HCT116 (cell line): ENCODE measurements around the gene RNF10. TPM values are rescaled to one million over a fixed set of nuclear protein-coding genes. Genes with fewer than 3 reads are reported as not detected.
"Not testable (repeated sequence)": the region's sequence is repeated elsewhere in the genome, so short reads cannot be mapped to it uniquely, and the experiment has no call there.

Experiments used
- ATAC-seq: fragments of 200-7000 bp; cut with Tn5 transposase; 2 replicates; pipeline ENCODE4 v1.9.1; 2020; ENCODE audit warnings: mild to moderate bottlenecking, moderate library complexity
- BruUV-seq: library from RNA; stranded (reverse); fragments of 400-500 nt; replicated peaks from 2 replicates; lab custom pipeline; 2021; lab: Mats Ljungman, UMichigan
- CTCF ChIA-PET: fragments of 300-600 bp; sonication (Branson Sonifier 250); formaldehyde crosslinking; loops from one replicate; lab custom pipeline; 2021; ENCODE audit warnings: antibody characterized with exemption; lab: Charles Lee
- POLR2A ChIA-PET: fragments of 300-600, 350-600 bp; sonication (Branson Sonifier 250); formaldehyde crosslinking; loops from one replicate; lab custom pipeline; 2021; ENCODE audit warnings: antibody characterized with exemption; lab: Charles Lee
- RAD21 ChIA-PET, 2 experiments: fragments of 300-600 bp; sonication (Branson Sonifier 250); formaldehyde crosslinking; loops; one replicate each; lab custom pipeline; 2023; ENCODE audit warnings: low total read pairs in 2 of 2; ENCODE audit not compliant: uncharacterized antibody in 2 of 2, unreplicated experiment in 2 of 2, low non-redundant PET in 1 of 2; lab: Charles Lee
- DNase-seq: peaks from one replicate; pipeline ENCODE4 v3.0.0-alpha.2; 2010; ENCODE audit warnings: low read depth, low spot score
- H2AFZ ChIP-seq: fragments of 200-600 bp; shearing (Covaris generic), sonication (generic); 2 replicates; pipeline ENCODE4 v1.6.1; 2017; ENCODE audit warnings: low read depth, mixed run types, mixed read lengths, antibody characterized with exemption, low read length; ENCODE audit not compliant: poor library complexity, severe bottlenecking
- H3K27ac ChIP-seq: 2 replicates; pipeline ENCODE4 v1.5.1; 2012; ENCODE audit warnings: low read depth, low read length
- H3K27me3 ChIP-seq: fragments of 200-600 bp; sonication (generic); 2 replicates; pipeline ENCODE4 v1.6.1; 2016; ENCODE audit warnings: mixed run types, low read length, mixed read lengths; ENCODE audit not compliant: insufficient read depth
- H3K36me3 ChIP-seq, 2 experiments: fragments of 200-500 bp in 1 of 2; fragments of 200-600 bp in 1 of 2; sonication (Bioruptor generic) in 1 of 2; sonication (generic) in 1 of 2; 2 replicates each; pipeline versions ENCODE4 v1.5.1 to v1.6.1; 2014 to 2016; ENCODE audit warnings: low read length in 2 of 2, inconsistent platforms in 1 of 2, mixed read lengths in 1 of 2, mixed run types in 1 of 2; ENCODE audit not compliant: insufficient read depth in 2 of 2, control insufficient read depth in 1 of 2
- H3K4me1 ChIP-seq, 2 experiments: fragments of 200-600 bp in 1 of 2; sonication (generic) in 1 of 2; 2 replicates each; pipeline versions ENCODE4 v1.5.1 to v1.6.1; 2012 to 2017; ENCODE audit warnings: low read length in 2 of 2, inconsistent platforms in 1 of 2, mild to moderate bottlenecking in 1 of 2, mixed read lengths in 1 of 2, mixed run types in 1 of 2, moderate library complexity in 1 of 2; ENCODE audit not compliant: insufficient read depth in 2 of 2, control insufficient read depth in 1 of 2
- H3K4me2 ChIP-seq: fragments of 200-600 bp; sonication (generic); 2 replicates; pipeline ENCODE4 v1.6.1; 2017; ENCODE audit warnings: mixed run types, low read length, mixed read lengths
- H3K4me3 ChIP-seq, 2 experiments: fragments of 200-600 bp in 1 of 2; sonication (generic) in 1 of 2; replicated peaks in 1 of 2; 2 replicates each; pipeline ENCODE4 v1.5.1; 2011 to 2016; ENCODE audit warnings: low read length in 2 of 2, control low read depth in 1 of 2, low read depth in 1 of 2, mild to moderate bottlenecking in 1 of 2, mixed read lengths in 1 of 2, mixed run types in 1 of 2
- H3K79me2 ChIP-seq: fragments of 200-600 bp; sonication (generic); 2 replicates; pipeline ENCODE4 v1.6.1; 2017; ENCODE audit warnings: mild to moderate bottlenecking, mixed run types, low read length, moderate library complexity, mixed read lengths; ENCODE audit not compliant: insufficient read depth
- H3K9ac ChIP-seq: fragments of 200-600 bp; sonication (generic); 2 replicates; pipeline ENCODE4 v1.6.1; 2016; ENCODE audit warnings: low read length, mixed read lengths
- H3K9me2 ChIP-seq: fragments of 200-600 bp; sonication (generic), shearing (Covaris generic); 2 replicates; pipeline ENCODE4 v1.6.1; 2017; ENCODE audit warnings: mixed run types, mild to moderate bottlenecking, moderate library complexity; ENCODE audit not compliant: insufficient read depth
- H3K9me3 ChIP-seq, 2 experiments: fragments of 200-500 bp in 1 of 2; fragments of 200-600 bp in 1 of 2; sonication (Bioruptor generic) in 1 of 2; sonication (generic) in 1 of 2; 2 replicates each; pipeline ENCODE4 v1.6.1; 2014 to 2017; ENCODE audit warnings: low read length in 2 of 2, mixed read lengths in 2 of 2, inconsistent platforms in 1 of 2, low read depth in 1 of 2, mild to moderate bottlenecking in 1 of 2, mixed run types in 1 of 2, moderate library complexity in 1 of 2; ENCODE audit not compliant: control insufficient read depth in 1 of 2, insufficient read depth in 1 of 2
- H4K20me1 ChIP-seq: fragments of 200-600 bp; sonication (generic), shearing (Covaris generic); 2 replicates; pipeline ENCODE4 v1.6.1; 2017; ENCODE audit warnings: mixed run types, mild to moderate bottlenecking, moderate library complexity; ENCODE audit not compliant: insufficient read depth
- EZH2 ChIP-seq: fragments of 200-600 bp; sonication (generic); IDR thresholded peaks from 2 replicates; pipeline ENCODE4 v1.6.1; 2017; ENCODE audit warnings: antibody characterized with exemption, mixed run types
- EZH2phosphoT487 ChIP-seq: fragments of 200-600 bp; IDR thresholded peaks from 2 replicates; pipeline ENCODE4 v1.6.1; 2018; ENCODE audit warnings: antibody characterized with exemption, borderline replicate concordance
- SP1 ChIP-seq: IDR thresholded peaks from 2 replicates; pipeline ENCODE4 v1.6.1; 2012; ENCODE audit warnings: low read depth
- intact Hi-C: fragments of 100-400 bp; cut with micrococcal nuclease; formaldehyde crosslinking; loops from 2 replicates; pipeline ENCODE4 v1.10.0; 2022
- total RNA-seq: library from RNA; stranded (reverse); gene quantifications from one replicate; pipeline ENCODE4 v1.2.1, GENCODE V29; 2021; ENCODE audit not compliant: unreplicated experiment
- TF ChIP-seq, protein P1 (sequence below): IDR thresholded peaks from 2 replicates; pipeline ENCODE4 v1.6.1; 2012
- TF ChIP-seq, protein P2 (sequence below): IDR thresholded peaks from 2 replicates; pipeline ENCODE4 v1.6.1; 2012; ENCODE audit warnings: low read depth
- TF ChIP-seq, protein P3 (sequence below): IDR thresholded peaks from 2 replicates; pipeline ENCODE4 v1.6.1; 2012

Gene RNF10
- total RNA-seq, 1 experiment from 2014 or later, result 141 TPM

DNA sequence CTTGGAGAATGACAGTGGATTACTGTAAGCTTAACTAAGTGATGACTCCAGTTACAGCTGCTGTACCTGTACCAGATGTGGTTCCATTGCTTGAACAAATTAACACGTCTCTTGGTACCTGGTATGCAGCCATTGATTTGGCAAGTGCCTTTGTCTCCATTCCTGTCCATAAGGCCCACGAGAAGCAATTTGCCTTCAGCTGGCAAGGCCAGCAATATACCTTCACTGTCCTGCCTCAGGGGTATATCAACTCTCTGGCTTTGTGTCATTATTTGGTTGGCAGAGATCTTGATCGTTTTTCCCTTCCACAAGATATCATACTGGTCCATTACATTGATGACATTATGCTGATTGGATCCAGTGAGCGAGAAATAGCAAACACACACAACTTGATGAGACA lies 76.4 kb downstream of the RNF10 start:
- ChIA-PET POLR2A (no interaction called here), CTCF (no interaction called here)
- no peak overlapping the region for H2AFZ ChIP-seq

DNA sequence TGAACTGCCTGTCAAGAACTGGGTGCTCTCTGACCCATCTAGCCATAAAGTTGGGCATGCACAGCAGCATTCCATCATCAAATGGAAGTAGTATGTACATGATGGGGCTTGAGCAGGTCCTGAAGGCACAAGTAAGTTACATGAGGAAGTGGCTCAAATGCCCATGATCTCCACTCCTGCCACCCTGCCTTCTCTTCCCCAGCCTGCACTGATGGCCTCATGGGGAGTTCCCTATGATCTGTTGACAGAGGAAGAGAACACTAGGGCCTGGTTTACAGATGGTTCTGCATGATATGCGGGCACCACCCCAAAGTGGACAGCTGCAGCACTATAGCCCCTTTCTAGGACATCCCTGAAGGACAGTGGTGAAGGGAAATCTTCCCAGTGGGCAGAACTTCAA lies 77.4 kb downstream of the RNF10 start:
- RAD21 ChIA-PET, H3K4me1 ChIP-seq, intact Hi-C loops, H3K4me2 ChIP-seq, H3K27me3 ChIP-seq, BruUV-seq, H3K9me2 ChIP-seq, H3K9ac ChIP-seq, ATAC-seq, DNase-seq, H4K20me1 ChIP-seq, POLR2A ChIA-PET, H3K4me3 ChIP-seq, H2AFZ ChIP-seq, H3K9me3 ChIP-seq, H3K79me2 ChIP-seq, H3K27ac ChIP-seq, CTCF ChIA-PET, H3K36me3 ChIP-seq: not testable (repeated sequence)

More for the DNA sequence above, 76.4 kb downstream of the RNF10 start:
- H3K27me3 ChIP-seq, result no peaks in the 10 kb centered on the region
- no peak overlapping the region for H3K9ac ChIP-seq
- no peak overlapping the region for H3K27ac ChIP-seq
- ATAC-seq (no peak), DNase-seq (no peak)
- no peaks in the 10 kb centered on the region for H3K9me2 ChIP-seq
- intact Hi-C loops, result no loop called here
- no peaks in the 10 kb centered on the region for H3K9me3 ChIP-seq
- BruUV-seq, result no TSS peak
- no peak overlapping the region for H3K4me3 ChIP-seq
- RAD21 ChIA-PET, result no interaction called here
- no peaks in the 10 kb centered on the region for H3K36me3 ChIP-seq
- H3K4me1 ChIP-seq, result no peaks in the 10 kb centered on the region
- TF ChIP-seq, protein P1, sequence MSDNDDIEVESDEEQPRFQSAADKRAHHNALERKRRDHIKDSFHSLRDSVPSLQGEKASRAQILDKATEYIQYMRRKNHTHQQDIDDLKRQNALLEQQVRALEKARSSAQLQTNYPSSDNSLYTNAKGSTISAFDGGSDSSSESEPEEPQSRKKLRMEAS, result no peak
- TF ChIP-seq EZH2phosphoT487 (no peak), EZH2 (no peak), SP1 (no peak)
- TF ChIP-seq, protein P2, sequence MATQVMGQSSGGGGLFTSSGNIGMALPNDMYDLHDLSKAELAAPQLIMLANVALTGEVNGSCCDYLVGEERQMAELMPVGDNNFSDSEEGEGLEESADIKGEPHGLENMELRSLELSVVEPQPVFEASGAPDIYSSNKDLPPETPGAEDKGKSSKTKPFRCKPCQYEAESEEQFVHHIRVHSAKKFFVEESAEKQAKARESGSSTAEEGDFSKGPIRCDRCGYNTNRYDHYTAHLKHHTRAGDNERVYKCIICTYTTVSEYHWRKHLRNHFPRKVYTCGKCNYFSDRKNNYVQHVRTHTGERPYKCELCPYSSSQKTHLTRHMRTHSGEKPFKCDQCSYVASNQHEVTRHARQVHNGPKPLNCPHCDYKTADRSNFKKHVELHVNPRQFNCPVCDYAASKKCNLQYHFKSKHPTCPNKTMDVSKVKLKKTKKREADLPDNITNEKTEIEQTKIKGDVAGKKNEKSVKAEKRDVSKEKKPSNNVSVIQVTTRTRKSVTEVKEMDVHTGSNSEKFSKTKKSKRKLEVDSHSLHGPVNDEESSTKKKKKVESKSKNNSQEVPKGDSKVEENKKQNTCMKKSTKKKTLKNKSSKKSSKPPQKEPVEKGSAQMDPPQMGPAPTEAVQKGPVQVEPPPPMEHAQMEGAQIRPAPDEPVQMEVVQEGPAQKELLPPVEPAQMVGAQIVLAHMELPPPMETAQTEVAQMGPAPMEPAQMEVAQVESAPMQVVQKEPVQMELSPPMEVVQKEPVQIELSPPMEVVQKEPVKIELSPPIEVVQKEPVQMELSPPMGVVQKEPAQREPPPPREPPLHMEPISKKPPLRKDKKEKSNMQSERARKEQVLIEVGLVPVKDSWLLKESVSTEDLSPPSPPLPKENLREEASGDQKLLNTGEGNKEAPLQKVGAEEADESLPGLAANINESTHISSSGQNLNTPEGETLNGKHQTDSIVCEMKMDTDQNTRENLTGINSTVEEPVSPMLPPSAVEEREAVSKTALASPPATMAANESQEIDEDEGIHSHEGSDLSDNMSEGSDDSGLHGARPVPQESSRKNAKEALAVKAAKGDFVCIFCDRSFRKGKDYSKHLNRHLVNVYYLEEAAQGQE, result no peak
- TF ChIP-seq, protein P3, sequence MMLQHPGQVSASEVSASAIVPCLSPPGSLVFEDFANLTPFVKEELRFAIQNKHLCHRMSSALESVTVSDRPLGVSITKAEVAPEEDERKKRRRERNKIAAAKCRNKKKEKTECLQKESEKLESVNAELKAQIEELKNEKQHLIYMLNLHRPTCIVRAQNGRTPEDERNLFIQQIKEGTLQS, result no peak
- no peaks in the 10 kb centered on the region for H3K79me2 ChIP-seq
- H4K20me1 ChIP-seq, result no peaks in the 10 kb centered on the region
- H3K4me2 ChIP-seq, result no peak overlapping the region
